Measurements from ENCODE around the gene ICA1.

ICA1 gene

GRCh38 chr7:8221101-8221495 is 40.9 kb downstream of the ICA1 start:
- TF ChIP-seq GATA2 (IDR thresholded peaks at IDR 0.05; ENCODE audit: low read depth, low read length) (no peak), GATA3 (IDR thresholded peaks at IDR 0.05; ENCODE audit: low read depth, low read length) (no peak)

- no peak for TF ChIP-seq GATA3 (IDR thresholded peaks at IDR 0.05; ENCODE audit: low read depth, low read length)
Observed at GRCh38 chr7:8220376-8221100, 41.4 kb downstream of the ICA1 start.

- TF ChIP-seq GATA2 (IDR thresholded peaks at IDR 0.05; ENCODE audit: low read depth, low read length) = no peak
- TF ChIP-seq GATA3 (IDR thresholded peaks at IDR 0.05; ENCODE audit: low read depth, low read length) = no peak
Observed at GRCh38 chr7:8217200-8218068, 44.5 kb downstream of the ICA1 start.

- TF ChIP-seq GATA3 (IDR thresholded peaks at IDR 0.05; ENCODE audit: low read depth, low read length) = no peak
- no peak for TF ChIP-seq GATA2 (IDR thresholded peaks at IDR 0.05; ENCODE audit: low read depth, low read length)
Observed at GRCh38 chr7:8216334-8216690, 45.7 kb downstream of the ICA1 start.

- no peak; the same call in 1 of the 2 replicates for TF ChIP-seq GATA2 (IDR thresholded peaks at IDR 0.05; ENCODE audit: low read depth, low read length)
- TF ChIP-seq GATA3 (IDR thresholded peaks at IDR 0.05; ENCODE audit: low read depth, low read length) = no peak
Observed at GRCh38 chr7:8215648-8216333, 46.2 kb downstream of the ICA1 start.

- TF ChIP-seq GATA2 (IDR thresholded peaks at IDR 0.05; ENCODE audit: low read depth, low read length) (no peak), GATA3 (IDR thresholded peaks at IDR 0.05; ENCODE audit: low read depth, low read length) (no peak)
Observed at GRCh38 chr7:8214244-8214824, 47.6 kb downstream of the ICA1 start.

- TF ChIP-seq GATA2 (IDR thresholded peaks at IDR 0.05; ENCODE audit: low read depth, low read length) (no peak), GATA3 (IDR thresholded peaks at IDR 0.05; ENCODE audit: low read depth, low read length) (no peak)
Observed at GRCh38 chr7:8213381-8213780, 48.6 kb downstream of the ICA1 start.

- TF ChIP-seq GATA2 (IDR thresholded peaks at IDR 0.05; ENCODE audit: low read depth, low read length) (no peak), GATA3 (IDR thresholded peaks at IDR 0.05; ENCODE audit: low read depth, low read length) (no peak)
Observed at GRCh38 chr7:8212638-8213037, 49.3 kb downstream of the ICA1 start.

- no peak for TF ChIP-seq GATA2 (IDR thresholded peaks at IDR 0.05; ENCODE audit: low read depth, low read length)
- no peak for TF ChIP-seq GATA3 (IDR thresholded peaks at IDR 0.05; ENCODE audit: low read depth, low read length)
Observed at GRCh38 chr7:8211725-8212096, 50.3 kb downstream of the ICA1 start.

- TF ChIP-seq GATA2 (IDR thresholded peaks at IDR 0.05; ENCODE audit: low read depth, low read length) (no peak), GATA3 (IDR thresholded peaks at IDR 0.05; ENCODE audit: low read depth, low read length) (no peak)
Observed at GRCh38 chr7:8210845-8211724, 50.9 kb downstream of the ICA1 start.

GRCh38 chr7:8209353-8209752 is 52.6 kb downstream of the ICA1 start:
- TF ChIP-seq GATA3 (IDR thresholded peaks at IDR 0.05; ENCODE audit: low read depth, low read length) (no peak), GATA2 (IDR thresholded peaks at IDR 0.05; ENCODE audit: low read depth, low read length) (no peak)

- TF ChIP-seq GATA2 (IDR thresholded peaks at IDR 0.05; ENCODE audit: low read depth, low read length) (no peak), GATA3 (IDR thresholded peaks at IDR 0.05; ENCODE audit: low read depth, low read length) (no peak)
Observed at GRCh38 chr7:8208816-8209215, 53.2 kb downstream of the ICA1 start.

GRCh38 chr7:8206956-8207355 is 55.0 kb downstream of the ICA1 start:
- TF ChIP-seq GATA2 (IDR thresholded peaks at IDR 0.05; ENCODE audit: low read depth, low read length) (no peak), GATA3 (IDR thresholded peaks at IDR 0.05; ENCODE audit: low read depth, low read length) (no peak; the same call in 1 of the 2 replicates)
